MM.1S (cell line): Measurements from ENCODE around the gene DIRAS1.
A peak's percentile ranks its signal among the peaks of the same experiment; 100 is the strongest.

Experiments used
- DNase-seq: peaks from one replicate; pipeline ENCODE4 v3.0.0-alpha.2; 2015
- H2AFZ ChIP-seq: fragments of 300-600 bp; sonication (generic); 2 replicates; pipeline ENCODE4 v1.6.0; 2016; ENCODE audit warnings: antibody characterized with exemption, low read length
- H3F3A ChIP-seq: fragments of 300-600 bp; sonication (generic); 2 replicates; pipeline ENCODE4 v1.6.1; 2016; ENCODE audit warnings: mild to moderate bottlenecking, antibody characterized with exemption, low read length, moderate library complexity, mixed read lengths; ENCODE audit not compliant: insufficient read depth
- H3K27ac ChIP-seq: fragments of 300-600 bp; sonication (generic); 2 replicates; pipeline ENCODE4 v1.5.1; 2016; ENCODE audit warnings: mild to moderate bottlenecking, low read length
- H3K27me3 ChIP-seq: fragments of 300-600 bp; sonication (generic); replicated peaks from 2 replicates; pipeline ENCODE4 v1.6.0; 2016; ENCODE audit warnings: low read length; ENCODE audit not compliant: insufficient read depth
- H3K36me3 ChIP-seq: fragments of 300-600 bp; sonication (generic); replicated peaks from 2 replicates; pipeline ENCODE4 v1.6.1; 2016; ENCODE audit warnings: mild to moderate bottlenecking, low read length, mixed read lengths; ENCODE audit not compliant: insufficient read depth
- H3K4me1 ChIP-seq: fragments of 300-600 bp; sonication (generic); 2 replicates; pipeline ENCODE4 v1.6.1; 2016; ENCODE audit warnings: low read length, mixed read lengths
- H3K4me2 ChIP-seq: fragments of 300-600 bp; sonication (generic); 2 replicates; pipeline ENCODE4 v1.6.0; 2016; ENCODE audit warnings: low read depth, low read length
- H3K4me3 ChIP-seq: fragments of 300-600 bp; sonication (generic); 2 replicates; pipeline ENCODE4 v1.5.1; 2016; ENCODE audit warnings: low read length, mixed read lengths
- H3K79me2 ChIP-seq: fragments of 300-600 bp; sonication (generic); 2 replicates; pipeline ENCODE4 v1.6.1; 2016; ENCODE audit warnings: mixed run types, low read length, mixed read lengths
- H3K9ac ChIP-seq: fragments of 300-600 bp; sonication (generic); 2 replicates; pipeline ENCODE4 v1.6.1; 2016; ENCODE audit warnings: low read length, mixed read lengths
- H3K9me2 ChIP-seq: fragments of 300-600 bp; sonication (generic); replicated peaks from 2 replicates; pipeline ENCODE4 v1.6.1; 2016; ENCODE audit warnings: mild to moderate bottlenecking, low read length, mixed read lengths; ENCODE audit not compliant: insufficient read depth
- H3K9me3 ChIP-seq: fragments of 300-600 bp; sonication (generic); replicated peaks from 2 replicates; pipeline ENCODE4 v1.6.1; 2016; ENCODE audit warnings: mild to moderate bottlenecking, low read length, mixed read lengths; ENCODE audit not compliant: insufficient read depth
- H4K20me1 ChIP-seq: fragments of 300-600 bp; sonication (generic); 2 replicates; pipeline ENCODE4 v1.6.1; 2016; ENCODE audit warnings: mild to moderate bottlenecking, low read length, moderate library complexity, mixed read lengths; ENCODE audit not compliant: insufficient read depth
- CTCF ChIP-seq: fragments of 300-600 bp; sonication (generic); IDR thresholded peaks from 2 replicates; pipeline ENCODE4 v1.5.1; 2016; ENCODE audit warnings: antibody characterized with exemption, low read length, mixed read lengths
- EZH2 ChIP-seq: fragments of 300-600 bp; sonication (generic); optimal IDR thresholded peaks from 2 replicates; pipeline ENCODE3; 2017; ENCODE audit warnings: low read depth, mild to moderate bottlenecking, antibody characterized with exemption, low read length, mixed read lengths
- EZH2phosphoT487 ChIP-seq: fragments of 300-600 bp; sonication (generic); IDR thresholded peaks from 2 replicates; pipeline ENCODE4 v1.6.1; 2018; ENCODE audit warnings: antibody characterized with exemption, low read length

Gene DIRAS1

GRCh38 chr19:2703691-2704216, 17.4 kb downstream of the DIRAS1 start:
- TF ChIP-seq EZH2phosphoT487 = no peak
- TF ChIP-seq EZH2 = no peak
- TF ChIP-seq CTCF = no peak

GRCh38 chr19:2703077-2703437, 18.1 kb downstream of the DIRAS1 start:
- H3K36me3 ChIP-seq = no peaks in the 10 kb centered on the region
- H3K9ac ChIP-seq = no peak overlapping the region
- TF ChIP-seq EZH2 = no peak
- no peak for TF ChIP-seq EZH2phosphoT487
- no peak for TF ChIP-seq CTCF
- H3K9me2 ChIP-seq = no peaks in the 10 kb centered on the region
- H3K79me2 ChIP-seq = peaks cover 23% of the 10 kb centered on the region
- no peak for DNase-seq
- no peaks in the 10 kb centered on the region for H4K20me1 ChIP-seq
- peaks cover 34% of the 10 kb centered on the region for H3F3A ChIP-seq
- peaks cover 31% of the 10 kb centered on the region for H3K4me1 ChIP-seq
- peak overlapping the region; percentile 28; the same call in 1 of the 2 replicates for H3K4me2 ChIP-seq
- H3K9me3 ChIP-seq = no peaks in the 10 kb centered on the region
- 0 out of 2 replicates have a peak overlapping the region, but pooled peaks have one; percentile 2 for H2AFZ ChIP-seq
- H3K27me3 ChIP-seq = peaks cover 12% of the 10 kb centered on the region
- H3K27ac ChIP-seq = no peak overlapping the region
- no peak overlapping the region for H3K4me3 ChIP-seq

More at GRCh38 chr19:2703691-2704216, 17.4 kb downstream of the DIRAS1 start:
- H3K27ac ChIP-seq = no peak overlapping the region
- peaks cover 16% of the 10 kb centered on the region for H3K27me3 ChIP-seq
- H3K9me2 ChIP-seq = no peaks in the 10 kb centered on the region
- no peak overlapping the region for H3K4me3 ChIP-seq
- no peaks in the 10 kb centered on the region for H3K9me3 ChIP-seq
- H3K36me3 ChIP-seq = no peaks in the 10 kb centered on the region
- peaks cover 27% of the 10 kb centered on the region for H3K4me1 ChIP-seq
- H3K9ac ChIP-seq = no peak overlapping the region
- H3F3A ChIP-seq = peaks cover 27% of the 10 kb centered on the region
- H2AFZ ChIP-seq = no peak overlapping the region
- peaks cover 23% of the 10 kb centered on the region for H3K79me2 ChIP-seq
- H3K4me2 ChIP-seq = no peak overlapping the region
- DNase-seq = no peak
- H4K20me1 ChIP-seq = no peaks in the 10 kb centered on the region

GRCh38 chr19:2702170-2703076, 18.7 kb downstream of the DIRAS1 start, which contains the start of gene GNG7:
Gene GNG7 (minus strand): TSS chr19:2702694. CDS start chr19:2520688, 182,006 bp downstream.
- TF ChIP-seq EZH2phosphoT487 (no peak), EZH2 (no peak), CTCF (no peak)
- no peaks in the 10 kb centered on the region for H3K9me2 ChIP-seq
- H3K36me3 ChIP-seq = no peaks in the 10 kb centered on the region
- H3K9ac ChIP-seq = peak within 1 kb of the TSS; percentile 88
- DNase-seq = peak; percentile 98
- peak within 1 kb of the TSS; percentile 52; the same call in 1 of the 2 replicates for H2AFZ ChIP-seq
- H3K4me1 ChIP-seq = peaks cover 31% of the 10 kb centered on the region
- peak within 1 kb of the TSS; percentile 94 for H3K4me2 ChIP-seq
- H3K27me3 ChIP-seq = peaks cover 11% of the 10 kb centered on the region
- peaks cover 34% of the 10 kb centered on the region for H3F3A ChIP-seq
- peak within 1 kb of the TSS; percentile 85 for H3K4me3 ChIP-seq
- peak within 1 kb of the TSS; percentile 2; the same call in 1 of the 2 replicates for H3K27ac ChIP-seq
- no peaks in the 10 kb centered on the region for H4K20me1 ChIP-seq
- H3K9me3 ChIP-seq = no peaks in the 10 kb centered on the region
- H3K79me2 ChIP-seq = peaks cover 28% of the 10 kb centered on the region
